ENCODE data around the gene NHEJ1. TPM values are rescaled to one million over a fixed set of nuclear protein-coding genes. Genes with fewer than 3 reads are reported as not detected.

The NHEJ1 gene
- total RNA-seq, 1 experiment from 2014 or later = 20.8 TPM

DNA sequence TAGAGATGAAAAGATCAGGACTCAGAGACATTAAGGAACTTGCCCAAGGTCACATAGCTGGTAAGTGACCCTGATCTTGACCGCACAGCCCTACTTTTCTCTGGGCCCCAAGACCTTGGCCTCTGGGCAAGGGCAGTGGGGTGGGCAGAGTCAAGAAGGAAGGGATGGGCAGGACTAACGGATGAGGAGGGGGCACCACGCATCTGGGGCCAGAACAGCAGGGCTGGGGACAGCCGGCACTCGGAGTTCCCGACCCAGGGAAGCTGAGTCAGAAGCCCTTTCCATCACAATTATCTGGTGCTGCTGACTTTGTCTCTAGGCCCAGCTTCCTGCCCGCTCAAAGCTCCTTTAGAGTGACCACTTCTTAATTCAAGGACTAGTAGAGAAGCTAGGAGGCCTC lies 133.7 kb downstream of the NHEJ1 start:
- no peak overlapping the region for H2AK5ac ChIP-seq (ENCODE audit: insufficient read length, low read length)
- no CpG with 5 or more reads among the region's 7 CpGs for WGBS (ENCODE audit: extremely low coverage, insufficient read length, low lambda C conversion rate)
- H4K5ac ChIP-seq (ENCODE audit: insufficient read length, low read depth, low read length) = no peak overlapping the region
- H3T11ph ChIP-seq (ENCODE audit: low read length) = no peak overlapping the region
- H3K79me2 ChIP-seq (ENCODE audit: insufficient read depth, low read length) = no peaks in the 10 kb centered on the region
- no peak overlapping the region for H2BK5ac ChIP-seq (ENCODE audit: insufficient read length, low read length)
- H3K27ac Mint-ChIP-seq = no peak overlapping the region
- no peak overlapping the region for H2AFZ ChIP-seq (ENCODE audit: low read length)
- no peaks in the 10 kb centered on the region for H4K20me1 ChIP-seq (ENCODE audit: control insufficient read depth, insufficient read depth, insufficient read length)
- TF ChIP-seq, protein P1, sequence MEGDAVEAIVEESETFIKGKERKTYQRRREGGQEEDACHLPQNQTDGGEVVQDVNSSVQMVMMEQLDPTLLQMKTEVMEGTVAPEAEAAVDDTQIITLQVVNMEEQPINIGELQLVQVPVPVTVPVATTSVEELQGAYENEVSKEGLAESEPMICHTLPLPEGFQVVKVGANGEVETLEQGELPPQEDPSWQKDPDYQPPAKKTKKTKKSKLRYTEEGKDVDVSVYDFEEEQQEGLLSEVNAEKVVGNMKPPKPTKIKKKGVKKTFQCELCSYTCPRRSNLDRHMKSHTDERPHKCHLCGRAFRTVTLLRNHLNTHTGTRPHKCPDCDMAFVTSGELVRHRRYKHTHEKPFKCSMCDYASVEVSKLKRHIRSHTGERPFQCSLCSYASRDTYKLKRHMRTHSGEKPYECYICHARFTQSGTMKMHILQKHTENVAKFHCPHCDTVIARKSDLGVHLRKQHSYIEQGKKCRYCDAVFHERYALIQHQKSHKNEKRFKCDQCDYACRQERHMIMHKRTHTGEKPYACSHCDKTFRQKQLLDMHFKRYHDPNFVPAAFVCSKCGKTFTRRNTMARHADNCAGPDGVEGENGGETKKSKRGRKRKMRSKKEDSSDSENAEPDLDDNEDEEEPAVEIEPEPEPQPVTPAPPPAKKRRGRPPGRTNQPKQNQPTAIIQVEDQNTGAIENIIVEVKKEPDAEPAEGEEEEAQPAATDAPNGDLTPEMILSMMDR (conservative IDR thresholded peaks at IDR 0.05) = no peak
- no peak overlapping the region for H2BK120ac ChIP-seq (ENCODE audit: low read depth, low read length, poor library complexity, severe bottlenecking)
- no peak overlapping the region for H3K56ac ChIP-seq (ENCODE audit: insufficient read length, low read depth, low read length)
- no peak for DNase-seq
- peaks cover 16% of the 10 kb centered on the region for H3K27me3 Mint-ChIP-seq (ENCODE audit: low read depth)
- H4K91ac ChIP-seq (ENCODE audit: insufficient read length, low read depth, low read length) = no peak overlapping the region
- H3K9me3 Mint-ChIP-seq = no peaks in the 10 kb centered on the region
- no peak overlapping the region; the same call in 1 of the 2 replicates for H3K14ac ChIP-seq (ENCODE audit: insufficient read depth, low read length)
- H3K23me2 ChIP-seq (ENCODE audit: insufficient read length, low read depth, low read length, poor library complexity, severe bottlenecking) = no peaks in the 10 kb centered on the region
- H3K18ac ChIP-seq (ENCODE audit: insufficient read length, low read depth, low read length) = no peak overlapping the region
- H3K4me1 ChIP-seq (ENCODE audit: insufficient read depth, low read length) = no peaks in the 10 kb centered on the region
- H2BK12ac ChIP-seq (ENCODE audit: insufficient read length, low read depth, low read length) = no peak overlapping the region
- no peaks in the 10 kb centered on the region for H3K9me3 ChIP-seq (ENCODE audit: control insufficient read depth, low read depth, low read length)
- H3K36me3 Mint-ChIP-seq (ENCODE audit: insufficient read depth in 1 of 3, low read depth in 3 of 3) = no peaks in the 10 kb centered on the region
- H3K4me3 Mint-ChIP-seq = no peak overlapping the region
- H3K23ac ChIP-seq (ENCODE audit: insufficient read length, low read depth, low read length) = no peak overlapping the region
- H4K8ac ChIP-seq (replicated peaks; ENCODE audit: insufficient read length, low read depth, low read length) = no peak overlapping the region
- H3K27me3 ChIP-seq (ENCODE audit: insufficient read depth, low read length) = no peaks in the 10 kb centered on the region
- H3K9ac ChIP-seq (ENCODE audit: extremely low read depth, insufficient read length, low read length) = no peak overlapping the region
- H3K4me2 ChIP-seq (ENCODE audit: insufficient read depth, insufficient read length, low read length) = no peak overlapping the region
- peaks cover 10 to 11% of the 10 kb centered on the region in 2 experiments for H3K4me1 Mint-ChIP-seq
- H3K27ac ChIP-seq (ENCODE audit: insufficient read length, low read depth, low read length) = no peak overlapping the region
- H2BK15ac ChIP-seq (ENCODE audit: low read depth, low read length) = no peak overlapping the region
- no peaks in the 10 kb centered on the region for H3K79me1 ChIP-seq (ENCODE audit: insufficient read depth, low read depth, low read length, poor library complexity, severe bottlenecking)
- H3K4ac ChIP-seq (ENCODE audit: low read depth, low read length) = no peak overlapping the region
- no peak overlapping the region for H2BK20ac ChIP-seq (ENCODE audit: low read depth, low read length, poor library complexity, severe bottlenecking)

All from H9 (cell line).